GM18507 (cell line): Measurements from ENCODE around the gene SPRN.
"Not testable (repeated sequence)": the region's sequence is repeated elsewhere in the genome, so short reads cannot be mapped to it uniquely, and the experiment has no call there.

ENCODE experiments used
- DNase-seq: peaks from one replicate; pipeline ENCODE4 v3.0.0; 2011; ENCODE audit warnings: low read depth; ENCODE audit not compliant: insufficient read length; ENCODE audit errors: extremely low spot score
- FAIRE-seq: peaks from 2 replicates; lab custom pipeline; 2011; peaks lifted over from hg19 to GRCh38; lab: Jason Lieb, UNC

The SPRN gene

DNA sequence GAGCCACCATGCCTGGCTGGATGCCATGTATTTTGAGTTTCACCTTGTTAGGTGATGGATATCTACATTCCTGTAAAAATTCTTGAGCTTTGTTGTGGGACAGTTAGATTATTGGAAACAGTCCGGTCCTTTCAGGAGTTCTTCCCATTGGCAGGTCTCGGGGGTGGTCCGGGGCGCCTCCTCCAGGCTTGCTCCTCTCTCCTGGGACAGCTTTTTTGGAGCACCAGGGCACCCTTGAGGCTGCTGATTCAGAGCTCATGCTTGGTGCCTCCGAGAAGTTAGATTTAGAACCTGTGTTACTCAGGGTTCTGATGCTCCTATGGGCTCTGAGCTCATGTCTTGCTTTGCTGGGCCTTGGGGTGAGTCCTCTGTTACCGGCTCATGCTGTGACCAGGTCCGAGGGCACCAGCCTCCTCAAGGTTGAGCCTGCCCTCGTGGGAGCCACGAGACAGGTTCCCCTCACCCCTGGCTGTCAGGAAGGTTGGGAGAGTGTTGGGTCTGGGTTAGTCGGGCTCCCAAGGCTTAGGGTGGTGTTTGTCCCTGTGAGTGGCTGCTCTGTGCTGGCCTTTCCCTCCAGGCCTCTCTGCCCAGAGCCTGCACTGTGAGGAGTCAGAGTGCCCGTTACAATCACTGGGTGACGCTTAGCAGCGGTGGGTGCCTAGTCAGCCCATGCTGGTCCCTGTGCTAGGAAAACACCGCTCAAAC is 6.0 kb downstream of the SPRN start:
- no peak for DNase-seq
- no peak for FAIRE-seq

DNA sequence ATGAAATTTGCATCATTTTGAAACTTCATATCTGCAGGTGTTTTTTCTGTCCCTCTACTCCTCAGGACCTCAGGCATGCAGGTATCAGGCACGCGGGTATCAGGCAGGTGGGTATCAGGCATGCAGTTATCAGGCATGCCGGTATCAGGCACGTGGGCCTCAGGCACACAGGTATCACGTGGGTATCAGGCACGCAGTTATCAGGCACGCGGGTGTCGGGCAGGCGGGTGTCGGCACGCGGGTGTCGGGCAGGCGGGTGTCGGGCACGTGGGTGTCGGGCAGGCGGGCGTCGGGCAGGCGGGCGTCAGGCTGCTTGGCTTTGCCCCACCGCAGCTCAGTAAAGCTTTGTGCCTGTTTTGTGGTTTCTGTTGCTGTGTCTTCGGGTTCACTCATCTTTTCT is 8.7 kb downstream of the SPRN start:
- DNase-seq (no peak), FAIRE-seq (no peak)

DNA sequence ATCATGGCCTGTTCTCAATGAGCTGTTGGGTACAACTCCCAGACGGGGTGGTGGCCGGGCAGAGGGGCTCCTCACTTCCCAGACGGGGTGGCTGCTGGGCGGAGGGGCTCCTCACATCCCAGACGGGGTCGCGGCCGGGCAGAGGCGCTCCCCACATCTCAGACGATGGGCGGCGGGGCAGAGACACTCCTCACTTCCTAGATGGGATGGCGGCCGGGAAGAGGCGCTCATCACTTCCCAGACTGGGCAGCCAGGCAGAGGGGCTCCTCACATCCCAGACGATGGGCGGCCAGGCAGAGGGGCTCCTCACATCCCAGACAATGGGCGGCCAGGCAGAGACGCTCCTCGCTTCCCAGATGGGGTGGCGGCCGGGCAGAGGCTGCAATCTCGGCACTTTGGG is 10.0 kb downstream of the SPRN start:
- DNase-seq, FAIRE-seq: not testable (repeated sequence)

DNA sequence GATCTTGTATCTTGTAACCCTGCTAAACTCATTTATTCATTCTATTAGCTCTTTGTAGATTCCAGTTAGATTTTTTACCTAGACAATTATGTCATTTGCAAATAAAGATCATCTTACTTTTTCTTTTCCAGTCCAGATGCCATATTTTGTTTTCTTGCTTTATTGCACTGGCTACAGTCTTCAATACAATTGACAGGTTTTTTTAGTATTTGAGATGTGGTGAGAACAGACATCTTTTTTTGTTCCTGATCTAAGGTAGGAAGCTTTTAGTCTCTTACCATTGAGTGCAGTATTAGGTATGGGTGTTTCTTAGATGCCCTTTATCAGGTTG is 12.1 kb downstream of the SPRN start:
- no peak for DNase-seq
- no peak for FAIRE-seq

DNA sequence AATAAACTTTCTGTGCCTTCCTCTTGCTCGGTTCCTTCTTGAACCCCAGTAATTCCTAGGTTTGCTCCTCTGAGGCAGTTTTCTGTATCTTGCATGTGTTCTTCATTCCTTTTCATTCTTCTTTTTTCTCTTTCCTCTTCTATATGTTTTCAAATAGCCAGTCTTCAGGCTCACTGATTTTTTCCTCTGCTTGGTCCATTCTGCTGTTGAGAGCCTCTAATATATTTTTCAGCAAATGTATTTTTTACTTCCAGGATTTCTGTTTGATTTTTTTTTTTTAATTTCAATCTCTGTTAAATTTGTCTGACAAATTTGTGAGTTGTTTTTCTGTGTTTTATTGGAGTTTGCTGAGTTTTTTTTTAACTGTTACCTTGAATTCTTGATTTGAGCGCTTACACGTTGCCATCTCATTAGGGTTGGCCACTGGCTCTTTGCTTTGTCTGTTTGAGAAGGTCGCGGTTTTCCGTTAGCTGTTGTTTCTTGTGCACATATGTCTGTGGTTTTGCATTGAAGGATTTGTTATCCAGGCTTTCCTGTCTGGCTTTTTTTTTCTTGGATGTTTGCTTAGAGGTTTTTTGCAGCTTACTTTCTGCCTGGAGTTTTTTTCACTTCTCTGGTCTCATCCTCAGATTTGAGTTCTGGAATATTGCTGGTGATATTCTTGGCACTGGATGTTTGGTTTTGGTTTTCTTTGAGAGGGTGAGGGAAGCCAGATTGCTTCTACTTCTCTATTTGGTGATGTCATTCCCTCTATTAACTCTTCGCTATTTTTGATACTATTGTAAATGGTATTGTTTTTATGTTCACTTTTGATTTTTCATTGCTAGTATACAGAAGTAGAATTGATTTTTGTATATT is 12.7 kb downstream of the SPRN start:
- DNase-seq (no peak), FAIRE-seq (no peak)

DNA sequence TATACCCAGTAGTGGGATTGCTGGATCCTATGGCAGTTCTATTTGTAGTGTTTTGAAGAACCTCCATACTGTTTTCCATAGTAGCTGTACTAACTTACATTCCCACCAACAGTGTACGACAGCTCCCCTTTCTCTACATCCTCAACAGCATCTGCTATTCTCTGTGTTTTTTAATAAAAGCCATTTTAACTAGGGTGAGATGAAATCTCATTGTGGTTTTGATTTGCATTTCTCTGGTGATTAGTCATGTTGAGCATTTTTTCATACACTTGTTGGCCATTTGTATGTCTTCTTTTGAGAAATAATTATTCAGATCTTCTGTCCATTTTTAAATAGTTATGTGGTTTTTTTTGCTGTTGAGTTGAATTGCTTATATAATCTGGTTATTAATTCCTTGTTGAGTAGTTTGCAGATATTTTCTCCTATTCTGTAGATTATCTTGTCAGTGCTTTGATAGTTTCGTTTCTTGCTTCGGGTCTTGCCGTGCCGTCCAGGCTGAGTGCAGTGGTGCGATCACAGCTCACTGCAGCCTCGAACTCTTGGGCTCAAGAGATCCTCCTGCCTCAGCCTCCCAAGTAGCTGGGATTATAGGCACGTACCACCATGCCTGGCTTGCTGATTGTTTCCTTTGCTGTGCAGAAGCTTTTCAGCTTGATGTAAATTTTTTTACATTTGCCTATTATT is 18.4 kb downstream of the SPRN start:
- peak; percentile 92 for FAIRE-seq

DNA sequence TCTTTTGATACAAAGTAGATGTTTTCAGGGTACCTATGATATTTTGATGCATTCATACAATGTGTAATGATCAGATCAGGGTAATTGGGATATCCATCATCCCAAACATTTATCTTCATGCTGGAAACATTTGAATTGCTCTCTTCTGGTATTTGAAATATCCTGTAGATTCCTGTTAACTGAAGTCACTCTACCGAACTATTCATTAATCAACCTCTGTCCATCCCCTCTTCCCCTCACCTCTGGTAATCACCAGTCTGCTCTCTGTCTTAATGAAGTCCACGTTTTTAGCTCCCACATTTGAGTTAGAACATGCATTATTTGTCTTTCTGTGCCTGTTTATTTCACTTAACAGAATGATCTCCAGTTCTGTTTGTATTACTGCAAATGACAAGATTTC is 19.2 kb downstream of the SPRN start:
- DNase-seq: no peak

More for the DNA sequence above, 18.4 kb downstream of the SPRN start:
- no peak for DNase-seq

DNA sequence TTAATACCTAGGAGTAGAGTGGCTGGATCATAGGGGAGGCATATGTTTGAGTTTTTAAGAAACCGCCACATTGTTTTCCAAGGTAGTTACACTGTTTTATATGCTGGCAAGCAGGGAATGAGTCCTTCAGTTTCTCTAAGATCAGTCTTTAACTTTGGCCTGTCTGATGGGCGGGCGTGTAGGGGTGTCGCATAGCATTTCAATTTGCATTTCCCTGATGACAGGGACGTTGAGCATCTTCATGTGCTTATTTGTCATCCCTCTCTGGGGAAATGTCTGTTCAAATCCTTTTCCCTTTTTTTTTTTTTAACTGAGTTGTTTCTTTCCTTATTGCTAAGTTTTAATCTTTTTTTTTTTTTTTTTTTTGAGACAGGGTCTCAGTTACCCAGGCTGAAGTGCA is 20.6 kb downstream of the SPRN start:
- DNase-seq: no peak

More for the DNA sequence above, 19.2 kb downstream of the SPRN start:
- no peak for FAIRE-seq

DNA sequence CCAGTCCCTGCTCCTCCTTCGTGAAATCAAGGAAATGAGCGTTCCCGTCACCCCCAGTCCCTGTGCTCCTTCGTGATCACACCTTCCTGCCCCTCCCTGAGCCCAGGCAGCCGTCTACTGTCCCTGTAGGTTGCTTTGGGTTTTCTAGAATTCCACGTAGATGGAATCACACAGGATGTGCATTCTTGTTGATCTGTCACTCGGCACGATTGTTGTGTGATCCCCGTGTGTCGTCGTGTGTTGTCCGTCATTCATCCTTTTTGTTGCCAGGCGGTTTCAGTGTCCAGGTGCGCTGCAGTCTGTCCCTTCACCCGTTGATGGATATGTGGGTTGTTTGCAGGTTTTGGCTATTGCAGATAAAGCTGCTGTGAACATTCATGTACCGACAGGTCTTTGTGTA is 21.1 kb downstream of the SPRN start:
- FAIRE-seq: no peak
- DNase-seq: no peak

More for the DNA sequence above, 20.6 kb downstream of the SPRN start:
- no peak for FAIRE-seq

DNA sequence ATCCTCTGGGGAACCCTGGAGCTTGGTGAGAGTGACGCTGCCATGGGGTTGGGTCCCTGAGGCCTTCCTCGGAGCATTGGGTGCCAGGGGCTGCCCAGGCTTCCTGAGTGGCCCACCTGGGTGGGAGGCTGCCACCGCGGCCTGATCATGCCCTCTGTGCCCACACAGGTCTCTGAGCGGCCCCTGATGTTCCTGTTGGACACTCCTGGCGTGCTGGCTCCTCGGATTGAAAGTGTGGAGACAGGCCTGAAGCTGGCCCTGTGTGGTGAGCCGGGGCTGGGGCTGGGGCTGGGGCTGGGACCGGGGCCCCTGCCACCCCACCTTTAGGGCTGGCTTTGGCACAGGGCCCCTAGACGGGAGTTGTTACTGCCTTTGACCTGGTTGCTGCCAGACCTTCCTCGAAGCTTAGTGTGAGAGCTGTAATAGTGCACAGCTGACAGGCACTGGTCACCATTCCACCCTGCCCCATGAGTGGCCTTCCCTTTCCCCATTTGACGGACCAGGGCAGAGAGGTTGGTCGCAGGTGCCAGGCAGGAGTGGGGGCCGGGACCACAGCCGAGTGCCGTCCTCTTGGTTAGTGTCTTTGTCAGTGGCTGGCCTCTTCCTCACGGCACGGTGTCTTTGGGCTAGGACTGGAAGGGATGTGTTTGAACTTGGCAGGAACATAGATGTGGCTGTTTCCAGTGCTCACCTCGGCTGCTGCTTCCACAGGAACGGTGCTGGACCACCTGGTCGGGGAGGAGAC is 22.3 kb downstream of the SPRN start:
- FAIRE-seq (no peak), DNase-seq (no peak)

DNA sequence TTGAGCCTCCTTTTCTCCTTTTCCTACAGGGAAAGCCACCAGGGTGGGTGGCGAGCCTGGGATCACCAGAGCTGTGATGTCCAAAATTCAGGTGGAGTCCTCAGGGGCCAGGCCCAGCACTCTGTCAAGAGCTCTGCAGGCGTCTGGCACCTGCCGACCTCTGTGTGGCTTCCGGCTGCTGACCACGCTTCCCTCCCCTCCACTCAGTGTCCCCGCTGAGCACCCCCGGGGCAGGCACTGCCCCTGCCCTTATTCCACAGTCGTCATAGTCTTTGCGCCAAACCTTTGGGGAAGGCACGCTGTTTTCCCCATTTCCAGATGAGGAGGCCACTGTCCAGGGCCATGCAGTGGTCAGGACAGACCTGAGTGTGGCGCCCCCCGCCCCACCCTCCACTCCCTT is 22.9 kb downstream of the SPRN start:
- DNase-seq: no peak
- FAIRE-seq: no peak

DNA sequence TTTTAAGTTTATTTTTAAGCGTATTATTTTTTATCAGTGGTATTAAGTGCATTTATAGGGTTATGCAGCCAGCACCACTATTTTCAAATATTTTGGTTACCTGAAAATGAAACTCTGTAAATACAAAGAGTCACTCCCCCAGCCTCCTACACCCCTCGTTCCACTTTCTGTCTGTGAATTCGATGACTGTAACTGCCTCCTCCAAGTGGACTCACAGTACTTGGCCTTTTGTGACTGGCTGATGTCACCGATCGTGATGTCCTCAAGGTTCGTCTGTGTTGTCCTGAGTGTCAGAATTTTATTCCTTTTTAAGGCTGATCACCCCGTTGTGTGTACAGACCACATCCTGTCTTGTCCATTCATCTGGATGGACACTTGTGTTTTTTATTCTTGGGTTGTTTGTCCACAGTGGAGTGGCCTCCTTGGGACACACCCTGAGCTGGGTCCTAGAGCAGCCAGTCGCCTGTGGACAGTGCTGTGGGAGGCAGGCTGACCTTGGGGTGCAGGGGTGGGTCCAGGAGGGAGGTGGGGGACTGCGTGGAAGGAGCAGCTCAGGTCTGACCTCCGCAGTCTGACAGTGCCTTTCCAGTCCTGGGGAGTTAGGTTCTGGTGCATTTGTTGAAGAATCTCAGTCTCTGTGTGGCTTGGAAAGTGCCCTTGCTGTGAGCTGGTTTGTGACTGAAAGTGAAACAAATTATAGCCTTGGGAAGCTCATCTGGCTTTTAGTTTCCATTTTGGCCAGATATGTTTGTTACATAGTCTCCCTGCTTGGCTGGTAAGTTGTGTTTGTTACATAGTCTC is 23.6 kb downstream of the SPRN start:
- DNase-seq: no peak
- peak; percentile 94 for FAIRE-seq

DNA sequence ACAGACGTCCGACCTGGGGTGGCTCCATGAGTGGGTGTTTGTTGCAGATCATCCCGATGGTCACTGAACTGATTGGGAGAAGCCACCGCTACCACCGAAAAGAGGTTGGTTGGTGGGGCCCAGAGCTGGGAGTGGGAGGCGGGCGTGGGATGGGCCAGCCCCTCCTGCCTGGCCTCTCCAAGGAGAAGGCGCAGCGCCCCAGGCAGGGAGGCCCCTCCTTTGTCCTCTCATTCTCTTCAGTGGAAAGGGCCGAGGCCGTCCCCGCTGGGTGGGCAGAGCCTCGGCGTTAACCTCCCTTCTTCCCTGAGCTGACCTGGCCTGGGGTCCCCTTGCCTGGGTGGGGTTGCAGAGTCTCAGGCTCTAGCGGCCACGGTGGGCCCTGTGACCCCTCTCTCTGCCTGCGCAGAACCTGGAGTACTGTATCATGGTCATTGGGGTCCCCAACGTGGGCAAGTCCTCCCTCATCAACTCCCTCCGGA is 25.3 kb downstream of the SPRN start:
- FAIRE-seq (no peak), DNase-seq (no peak)

DNA sequence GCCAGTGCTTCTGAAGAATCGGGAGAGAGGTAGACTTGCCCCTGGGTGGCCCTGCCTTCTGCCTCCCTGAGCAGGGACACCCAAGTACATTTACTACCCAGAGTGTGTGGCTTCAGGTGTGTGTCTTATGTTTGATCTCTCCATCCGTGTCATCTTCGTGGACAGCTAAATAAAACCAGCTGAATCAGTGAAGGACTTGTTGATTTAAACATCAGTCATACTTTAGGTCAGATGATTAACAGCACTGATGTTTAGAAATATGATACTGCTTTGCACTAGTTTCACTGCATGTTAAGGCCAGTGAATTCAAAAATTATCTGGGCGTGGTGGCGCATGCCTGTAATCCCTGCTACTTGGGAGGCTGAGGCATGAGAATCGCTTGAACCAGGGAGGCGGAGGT is 26.5 kb downstream of the SPRN start:
- DNase-seq: no peak

DNA sequence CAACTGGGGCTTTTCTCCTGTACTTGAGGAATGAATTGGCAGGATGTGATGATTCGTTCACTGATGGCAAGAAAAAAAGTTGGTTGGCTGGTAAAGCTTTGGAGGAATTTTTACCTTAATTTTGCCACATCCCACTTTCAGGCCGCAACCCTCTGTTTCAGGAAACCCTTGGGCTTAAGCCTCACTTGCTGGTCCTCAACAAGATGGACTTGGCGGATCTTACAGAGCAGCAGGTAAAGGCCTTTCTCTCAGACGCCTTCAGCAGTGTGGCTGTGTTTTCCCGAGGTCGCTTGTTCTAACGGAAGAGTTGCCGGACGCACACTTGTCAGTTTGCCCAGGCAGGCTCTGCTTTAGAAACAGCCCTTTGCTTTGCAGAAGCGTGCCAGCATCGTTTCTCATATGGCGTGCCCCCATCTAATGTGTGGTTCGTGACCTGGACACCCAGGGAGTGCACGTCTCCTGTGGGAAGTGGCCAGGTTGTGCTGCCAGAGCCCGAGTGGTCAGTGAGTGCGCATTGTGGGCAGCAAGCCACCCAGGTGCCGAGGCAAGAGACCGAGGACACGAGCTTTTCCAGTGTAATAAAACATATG is 28.3 kb downstream of the SPRN start:
- FAIRE-seq: no peak
- no peak for DNase-seq

More for the DNA sequence above, 26.5 kb downstream of the SPRN start:
- FAIRE-seq: no peak

DNA sequence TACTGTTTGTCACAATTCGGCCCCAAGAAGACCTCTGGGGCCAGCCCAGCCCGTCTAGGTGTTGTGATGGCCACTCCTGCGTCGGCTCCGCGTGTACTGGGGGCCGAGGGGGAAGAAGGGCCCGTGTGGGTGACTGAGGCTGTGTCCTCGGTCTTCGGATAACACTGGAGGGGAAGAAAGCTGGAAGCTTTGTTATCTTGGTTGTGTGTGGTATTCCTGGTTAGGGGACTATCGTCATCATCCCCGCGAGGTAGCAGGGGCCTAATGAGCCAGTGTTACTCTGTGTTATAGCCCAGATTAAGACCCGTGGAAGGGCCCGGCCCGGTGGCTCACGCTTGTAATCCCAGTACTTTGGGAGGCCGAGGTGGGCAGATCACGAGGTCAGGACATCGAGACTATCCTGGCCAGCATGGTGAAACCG is 29.6 kb downstream of the SPRN start:
- FAIRE-seq (no peak), DNase-seq (no peak)

DNA sequence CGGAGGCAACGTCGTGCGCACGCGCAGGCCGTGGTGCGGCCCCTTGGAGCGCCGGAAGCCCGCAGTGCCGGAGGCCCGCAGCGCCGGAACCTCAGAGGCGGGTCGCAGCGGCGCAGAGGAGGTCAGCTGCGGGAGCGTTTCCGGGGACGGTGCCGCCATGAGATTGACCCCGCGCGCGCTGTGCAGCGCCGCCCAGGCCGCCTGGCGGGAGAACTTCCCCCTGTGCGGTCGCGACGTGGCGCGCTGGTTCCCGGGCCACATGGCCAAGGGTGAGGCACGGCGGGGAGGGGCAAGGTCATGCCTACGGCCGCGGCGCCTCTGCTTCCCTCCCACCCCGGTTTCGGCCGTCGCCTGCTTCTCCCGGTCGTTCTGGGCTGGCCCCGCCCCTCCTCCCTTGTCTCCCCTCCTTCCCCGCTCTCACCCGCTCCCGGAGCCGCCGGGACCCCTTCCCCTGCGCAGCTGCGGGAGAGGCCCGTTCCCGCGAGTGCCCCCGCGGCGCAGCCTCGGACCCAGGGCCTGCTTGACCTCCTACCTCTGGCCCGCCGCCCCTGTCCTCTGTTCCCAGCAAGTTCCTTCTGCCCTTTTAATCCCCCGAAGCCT is 30.3 kb downstream of the SPRN start, which contains the start of gene MTG1:
Gene MTG1 (plus strand): TSS at position 94 of the 600 bp plus-strand sequence. CDS start 64 bp downstream, at position 158.
- FAIRE-seq (no peak), DNase-seq (peak; percentile 91)
